GM23338 (cell line): ENCODE data around the gene HS6ST3. TPM values are rescaled to one million over a fixed set of nuclear protein-coding genes. Genes with fewer than 3 reads are reported as not detected.

ENCODE experiments used
- ATAC-seq: fragments of 200-7000 bp; cut with Tn5 transposase; 3 replicates; pipeline ENCODE4 v1.9.1; 2020
- DNase-seq: peaks from one replicate; pipeline ENCODE4 v3.0.0-alpha.2; 2015; ENCODE audit warnings: low spot score
- H2AFZ ChIP-seq: fragments of 200-600 bp; sonication (generic); 2 replicates; pipeline ENCODE4 v1.8.0; 2016; ENCODE audit warnings: antibody characterized with exemption, mild to moderate bottlenecking, moderate library complexity
- H3F3A ChIP-seq: fragments of 200-600 bp; sonication (generic); replicated peaks from 2 replicates; pipeline ENCODE4 v1.8.0; 2017; ENCODE audit warnings: antibody characterized with exemption, mixed run types, low read depth
- H3K27ac ChIP-seq: fragments of 200-600 bp; sonication (generic); 2 replicates; pipeline ENCODE4 v1.6.1; 2016; ENCODE audit warnings: low read depth
- H3K27me3 ChIP-seq: fragments of 200-600 bp; sonication (generic); 2 replicates; pipeline ENCODE4 v1.8.0; 2016; ENCODE audit warnings: mild to moderate bottlenecking, mixed run types, moderate library complexity; ENCODE audit not compliant: insufficient read depth
- H3K36me3 ChIP-seq: fragments of 200-600 bp; sonication (generic); 2 replicates; pipeline ENCODE4 v1.8.0; 2016; ENCODE audit warnings: mild to moderate bottlenecking; ENCODE audit not compliant: insufficient read depth
- H3K4me1 ChIP-seq: fragments of 200-600 bp; sonication (generic); 2 replicates; pipeline ENCODE4 v1.8.0; 2016; ENCODE audit warnings: mild to moderate bottlenecking, moderate library complexity; ENCODE audit not compliant: insufficient read depth
- H3K4me2 ChIP-seq: fragments of 200-600 bp; sonication (generic); 2 replicates; pipeline ENCODE4 v1.7.1; 2017; ENCODE audit warnings: mixed run types
- H3K4me3 ChIP-seq: fragments of 200-600 bp; sonication (generic); 2 replicates; pipeline ENCODE4 v1.6.1; 2016; ENCODE audit warnings: mixed run types
- H3K79me2 ChIP-seq: fragments of 200-600 bp; sonication (generic); replicated peaks from 2 replicates; pipeline ENCODE4 v1.8.0; 2017; ENCODE audit warnings: mild to moderate bottlenecking; ENCODE audit not compliant: insufficient read depth
- H3K9me2 ChIP-seq: fragments of 200-600 bp; sonication (generic); 2 replicates; pipeline ENCODE4 v1.8.0; 2017; ENCODE audit not compliant: insufficient read depth
- H4K20me1 ChIP-seq: fragments of 200-600 bp; sonication (generic); replicated peaks from 2 replicates; pipeline ENCODE4 v1.8.0; 2017; ENCODE audit warnings: mild to moderate bottlenecking; ENCODE audit not compliant: insufficient read depth
- H3K27ac Mint-ChIP-seq: 2 replicates; pipeline ENCODE4 v1.8.0; 2020; ENCODE audit warnings: inconsistent platforms, mild to moderate bottlenecking, moderate library complexity, mixed read lengths
- H3K27me3 Mint-ChIP-seq: 3 replicates; pipeline ENCODE4 v1.8.0; 2022; ENCODE audit warnings: low read depth, mild to moderate bottlenecking, moderate library complexity, mixed read lengths, inconsistent platforms; ENCODE audit not compliant: insufficient read depth, poor library complexity
- H3K36me3 Mint-ChIP-seq: 3 replicates; pipeline ENCODE4 v1.8.0; 2021; ENCODE audit warnings: low read depth, mild to moderate bottlenecking, inconsistent platforms, moderate library complexity, mixed read lengths
- H3K4me1 Mint-ChIP-seq: 3 replicates; pipeline ENCODE4 v1.8.0; 2020; ENCODE audit warnings: mild to moderate bottlenecking, inconsistent platforms, mixed read lengths
- H3K4me3 Mint-ChIP-seq: 3 replicates; pipeline ENCODE4 v1.8.0; 2021; ENCODE audit warnings: moderate library complexity, mild to moderate bottlenecking, inconsistent platforms, mixed read lengths
- H3K9me3 Mint-ChIP-seq: 3 replicates; pipeline ENCODE4 v1.8.0; 2020; ENCODE audit warnings: moderate library complexity, mild to moderate bottlenecking, inconsistent platforms, mixed read lengths
- CREB1 ChIP-seq: fragments of 250-450 bp; sonication (Bioruptor Pico); IDR thresholded peaks from 2 replicates; pipeline ENCODE4 v1.5.0; 2020; ENCODE audit warnings: low read depth, mild to moderate bottlenecking, moderate library complexity
- CTCF ChIP-seq, 2 experiments: fragments of 200-600 bp in 1 of 2; sonication (generic) in 1 of 2; conservative IDR thresholded peaks; 2 replicates each; pipeline versions ENCODE4 v1.5.1 to v1.6.1; 2016 to 2017; ENCODE audit warnings: antibody characterized with exemption in 2 of 2, low read depth in 2 of 2, mild to moderate bottlenecking in 2 of 2, moderate library complexity in 1 of 2
- ETS1 ChIP-seq: IDR thresholded peaks from 2 replicates; pipeline ENCODE4 v1.6.1; 2016; ENCODE audit warnings: antibody characterized with exemption
- EZH2 ChIP-seq: fragments of 200-600 bp; sonication (generic); IDR thresholded peaks from one replicate; pipeline ENCODE4 v1.8.0; 2017; ENCODE audit warnings: antibody characterized with exemption, mild to moderate bottlenecking, low read depth; ENCODE audit not compliant: unreplicated experiment
- EZH2phosphoT487 ChIP-seq: fragments of 200-600 bp; sonication (generic); IDR thresholded peaks from one replicate; pipeline ENCODE4 v1.8.1; 2018; ENCODE audit warnings: antibody characterized with exemption; ENCODE audit not compliant: unreplicated experiment
- JUNB ChIP-seq: IDR thresholded peaks from one replicate; pipeline ENCODE4 v1.6.1; 2016; ENCODE audit warnings: antibody characterized with exemption; ENCODE audit not compliant: unreplicated experiment
- NANOG ChIP-seq: IDR thresholded peaks from 2 replicates; pipeline ENCODE4 v1.6.1; 2016; ENCODE audit warnings: antibody characterized with exemption, borderline replicate concordance
- POLR2AphosphoS5 ChIP-seq: IDR thresholded peaks from 2 replicates; pipeline ENCODE4 v1.6.1; 2016; ENCODE audit warnings: antibody characterized with exemption, low read depth
- REST ChIP-seq: IDR thresholded peaks from one replicate; pipeline ENCODE4 v1.6.1; 2018; ENCODE audit warnings: antibody characterized with exemption; ENCODE audit not compliant: unreplicated experiment
- STAT1 ChIP-seq: IDR thresholded peaks from one replicate; pipeline ENCODE4 v1.6.1; 2016; ENCODE audit warnings: antibody characterized with exemption; ENCODE audit not compliant: unreplicated experiment
- ZNF114 ChIP-seq: fragments of 250-450 bp; sonication (Bioruptor Pico); IDR thresholded peaks from 2 replicates; pipeline ENCODE4 v1.5.0; 2020; ENCODE audit warnings: mild to moderate bottlenecking, moderate library complexity
- ZNF331 ChIP-seq: fragments of 250-450 bp; sonication (Bioruptor Pico); IDR thresholded peaks from 2 replicates; pipeline ENCODE4 v1.5.0; 2020; ENCODE audit warnings: low read depth, mild to moderate bottlenecking, moderate library complexity
- ZNF462 ChIP-seq: fragments of 250-450 bp; sonication (Bioruptor Pico); IDR thresholded peaks from 2 replicates; pipeline ENCODE4 v1.5.0; 2020; ENCODE audit warnings: mild to moderate bottlenecking, moderate library complexity
- polyA plus RNA-seq: library from polyadenylated mRNA; unstranded; fragments of >200 nt; fragmentation: Nextera tagmentation; extraction: Ambion mirVana; gene quantifications from 2 replicates; pipeline ENCODE4 v1.2.1, GENCODE V29; 2016
- total RNA-seq: library from RNA; depleted of rRNA; stranded (reverse); fragments of >200 nt; shearing (Covaris generic); gene quantifications from 2 replicates; pipeline ENCODE4 v1.2.3, GENCODE V29; 2014

Gene HS6ST3
- total and polyA plus RNA-seq, 2 experiments from 2014 or later, result 0.52 to 0.80 TPM

GRCh38 chr13:96779691-96780090 is 689.8 kb downstream of the HS6ST3 start (continued):
- TF ChIP-seq POLR2AphosphoS5, result no peak
- TF ChIP-seq EZH2phosphoT487, result no peak
- no peak for TF ChIP-seq STAT1

DNA sequence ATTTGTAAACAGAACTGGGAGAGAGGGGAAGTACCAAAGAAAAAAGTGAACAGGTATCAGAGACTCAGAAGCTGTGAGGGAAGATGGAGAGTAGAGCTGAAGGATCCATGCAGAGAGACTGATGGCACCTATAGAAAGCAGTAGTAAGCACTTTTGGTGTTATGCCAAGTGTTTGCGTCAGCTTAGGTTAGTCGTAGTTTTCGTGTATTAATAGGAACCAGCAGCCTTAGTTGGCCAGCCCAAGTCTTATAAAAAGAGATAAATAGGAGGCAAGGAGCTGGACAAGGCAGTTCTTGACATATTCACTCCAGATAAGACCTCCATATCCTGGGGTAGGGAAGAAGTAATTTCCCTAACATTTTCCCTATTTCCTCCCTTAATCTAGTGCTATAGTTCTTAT is 690.2 kb downstream of the HS6ST3 start:
- H3K27me3 Mint-ChIP-seq, result peaks cover 2% of the 10 kb centered on the region
- Histone ChIP-seq H3K4me1 (no peaks in the 10 kb centered on the region), H3K4me2 (no peak overlapping the region), H3F3A (no peaks in the 10 kb centered on the region), H3K4me3 (no peak overlapping the region), H3K27ac (no peak overlapping the region), H3K27me3 (no peaks in the 10 kb centered on the region), H3K9me2 (0 out of 2 replicates have a peak, but pooled peaks cover 2% of the 10 kb centered on the region), H2AFZ (no peak overlapping the region), H3K36me3 (no peaks in the 10 kb centered on the region), H4K20me1 (no peaks in the 10 kb centered on the region), H3K79me2 (no peaks in the 10 kb centered on the region)
- H3K4me1 Mint-ChIP-seq, result no peaks in the 10 kb centered on the region
- TF ChIP-seq ZNF114 (CRISPR knock-in tag) (no peak), ZNF462 (CRISPR knock-in tag) (no peak), ETS1 (no peak), CREB1 (CRISPR knock-in tag) (no peak), REST (no peak), CTCF (conservative IDR thresholded peaks at IDR 0.05; ENCODE audit: low read depth in 2 of 2) (no peak), JUNB (no peak), EZH2 (no peak), NANOG (no peak), STAT1 (no peak), POLR2AphosphoS5 (no peak), ZNF331 (CRISPR knock-in tag) (no peak), EZH2phosphoT487 (no peak)
- H3K9me3 Mint-ChIP-seq, result peaks cover 20% of the 10 kb centered on the region
- H3K36me3 Mint-ChIP-seq, result peaks cover 11% of the 10 kb centered on the region
- ATAC-seq (no peak), DNase-seq (no peak)
- H3K27ac Mint-ChIP-seq, result no peak overlapping the region
- no peak overlapping the region for H3K4me3 Mint-ChIP-seq
